Liver (tissue), 9 donors: ENCODE results near the gene C1QL1. TPM values are rescaled to one million over a fixed set of nuclear protein-coding genes. Genes with fewer than 3 reads are reported as not detected.

Experiments
- DNase-seq: peaks from one replicate; pipeline ENCODE4 v3.0.0-alpha.2; 2017; ENCODE audit warnings: low spot score
- H3K27ac ChIP-seq, 2 donors: one replicate each; pipeline ENCODE4 v1.7.0; 2013; ENCODE audit warnings: inconsistent platforms in 2 of 2, low read length in 2 of 2, control low read depth in 1 of 2, low read depth in 1 of 2, mild to moderate bottlenecking in 1 of 2
- H3K27me3 ChIP-seq, 4 donors: one replicate each; pipeline versions ENCODE4 v1.6.1 to v1.7.0; 2013; ENCODE audit warnings: low read length in 3 of 4, inconsistent platforms in 1 of 4, mild to moderate bottlenecking in 1 of 4, moderate library complexity in 1 of 4; ENCODE audit not compliant: control insufficient read depth in 4 of 4, insufficient read depth in 4 of 4
- H3K36me3 ChIP-seq, 4 donors: one replicate each; pipeline versions ENCODE4 v1.6.1 to v1.7.0; 2013; ENCODE audit warnings: low read length in 3 of 4, mild to moderate bottlenecking in 3 of 4, low read depth in 1 of 4, moderate library complexity in 1 of 4; ENCODE audit not compliant: control insufficient read depth in 4 of 4, insufficient read depth in 3 of 4
- H3K4me1 ChIP-seq, 4 donors: one replicate each; pipeline versions ENCODE4 v1.6.1 to v1.7.0; 2013; ENCODE audit warnings: low read length in 3 of 4, mild to moderate bottlenecking in 3 of 4, moderate library complexity in 1 of 4; ENCODE audit not compliant: control insufficient read depth in 4 of 4, insufficient read depth in 4 of 4
- H3K4me3 ChIP-seq, 3 donors: one replicate each; pipeline versions ENCODE4 v1.6.1 to v1.7.0; 2013; ENCODE audit warnings: low read length in 3 of 3, control low read depth in 1 of 3, low read depth in 1 of 3, mild to moderate bottlenecking in 1 of 3
- H3K9ac ChIP-seq, 2 donors: one replicate each; pipeline ENCODE4 v1.7.0; 2013; ENCODE audit warnings: low read length in 2 of 2, mild to moderate bottlenecking in 2 of 2, moderate library complexity in 2 of 2, control low read depth in 1 of 2, low read depth in 1 of 2
- H3K9me3 ChIP-seq, 4 donors: one replicate each; pipeline versions ENCODE4 v1.6.1 to v1.7.0; 2013; ENCODE audit warnings: low read length in 3 of 4; ENCODE audit not compliant: control insufficient read depth in 4 of 4
- FOXA2 ChIP-seq: IDR thresholded peaks from 2 replicates; pipeline ENCODE4 v1.6.1; 2016; ENCODE audit warnings: antibody characterized with exemption
- HNF4A ChIP-seq, 2 donors: conservative IDR thresholded peaks; 2 replicates each; pipeline ENCODE4 v1.6.1; 2016; ENCODE audit warnings: antibody characterized with exemption in 2 of 2, mild to moderate bottlenecking in 2 of 2
- JUND ChIP-seq, 2 donors: IDR thresholded peaks; 2 replicates each; pipeline ENCODE4 v1.6.1; 2016; ENCODE audit warnings: antibody characterized with exemption in 2 of 2
- MAX ChIP-seq: IDR thresholded peaks from 2 replicates; pipeline ENCODE4 v1.6.1; 2016; ENCODE audit warnings: antibody characterized with exemption
- RAD21 ChIP-seq, 2 donors: IDR thresholded peaks; 2 replicates each; pipeline ENCODE4 v1.6.1; 2016; ENCODE audit warnings: antibody characterized with exemption in 2 of 2, mild to moderate bottlenecking in 2 of 2
- SP1 ChIP-seq: IDR thresholded peaks from 2 replicates; pipeline ENCODE4 v1.6.1; 2018; ENCODE audit warnings: antibody characterized with exemption, mild to moderate bottlenecking
- YY1 ChIP-seq: IDR thresholded peaks from 2 replicates; pipeline ENCODE4 v1.6.1; 2016; ENCODE audit warnings: antibody characterized with exemption, mild to moderate bottlenecking
- WGBS: extraction: QIAGEN DNeasy Blood & Tissue Kit; methylation state at CpG from one replicate; pipeline ENCODE4 v1.1.7; 2013; 5-methylcytosine and 5-hydroxymethylcytosine counted together
- polyA plus RNA-seq, 2 donors: library from polyadenylated mRNA; stranded (reverse) in 1 of 2; unstranded in 1 of 2; fragments of 200-250 nt in 1 of 2; fragments of >200 nt in 1 of 2; fragmentation: Nextera tagmentation in 1 of 2; extraction: Ambion mirVana in 1 of 2; gene quantifications; one replicate each; pipeline versions ENCODE4 v1.2.1 to v1.2.3, GENCODE V29; 2013 to 2015
- total RNA-seq, 2 donors: library from RNA; depleted of rRNA; stranded (reverse); fragments of >200 nt; gene quantifications; one replicate each; pipeline ENCODE4 v1.2.3, GENCODE V29; 2014
- TF ChIP-seq, protein P1 (sequence below): IDR thresholded peaks from 2 replicates; pipeline ENCODE4 v1.6.1; 2016; ENCODE audit warnings: antibody characterized with exemption
- donor health status: healthy.
- donor health status: healthy.
- donor health status: healthy.
- donor health status: healthy.
- donor health status: healthy.

C1QL1 gene
- total and polyA plus RNA-seq, 4 donors = 0.17 to 0.57 (median 0.23) TPM; not detected in 1

GRCh38 chr17:45011767-45012166, 43.7 kb upstream of the C1QL1 start:
- H3K4me1 ChIP-seq = peaks cover 0 to 12% (median 10%) of the 10 kb centered on the region in 4 donors
- no peaks in the 10 kb centered on the region for H3K27me3 ChIP-seq
- H3K36me3 ChIP-seq = no peaks in the 10 kb centered on the region
- no peak for TF ChIP-seq RAD21 (IDR thresholded peaks at IDR 0.05)
- TF ChIP-seq YY1 = no peak
- TF ChIP-seq JUND (IDR thresholded peaks at IDR 0.05) = no peak
- H3K9me3 ChIP-seq = no peaks in the 10 kb centered on the region
- no peak overlapping the region for H3K9ac ChIP-seq
- H3K27ac ChIP-seq = no peak overlapping the region
- no peak for DNase-seq
- no peak overlapping the region for H3K4me3 ChIP-seq
- 92% methylated on average over 1 of the region's 1 CpG for WGBS

DNA sequence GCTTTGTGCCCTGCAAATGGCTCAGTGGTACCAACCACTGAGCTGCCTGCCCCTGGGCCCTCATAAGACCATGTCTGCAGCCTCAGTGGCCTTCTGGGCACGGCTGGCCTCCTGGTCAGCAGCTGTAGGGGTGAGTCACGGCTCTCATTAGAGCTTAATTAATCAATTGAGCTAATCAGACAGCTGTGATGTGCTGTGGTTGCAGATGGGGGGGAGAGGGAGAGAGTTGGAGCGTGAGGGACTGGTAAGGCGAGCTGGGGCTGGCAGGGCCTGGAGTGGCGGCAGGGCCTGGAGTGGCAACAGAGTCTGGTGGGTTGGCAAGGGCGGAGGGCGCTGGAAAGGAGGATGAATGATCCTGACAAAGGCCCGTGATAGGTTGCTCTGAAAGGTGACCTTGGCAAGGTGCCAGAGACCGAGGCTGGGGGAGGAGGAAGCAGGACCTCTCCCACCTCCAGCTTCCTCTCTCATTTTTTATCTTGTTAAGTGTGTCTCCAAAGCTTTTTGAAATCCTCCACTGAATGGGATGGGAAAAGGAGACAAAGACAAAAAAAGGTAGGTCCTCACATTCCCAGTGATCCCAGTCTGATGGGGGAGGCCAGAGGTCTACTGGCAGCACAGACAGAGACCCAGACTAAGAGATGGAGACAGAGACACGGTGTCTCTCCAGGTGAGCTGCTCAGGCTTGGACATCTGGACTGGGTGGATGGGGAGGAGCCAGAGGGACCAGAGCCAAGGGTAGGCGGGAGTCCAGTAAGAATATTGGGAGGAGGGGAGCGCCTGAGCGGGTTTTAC, 41.8 kb upstream of the C1QL1 start:
- no peak for DNase-seq
- Histone ChIP-seq H3K36me3 (no peaks in the 10 kb centered on the region), H3K9me3 (no peaks in the 10 kb centered on the region), H3K4me1 (no peaks in the 10 kb centered on the region), H3K27ac (no peak overlapping the region), H3K9ac (no peak overlapping the region), H3K4me3 (no peak overlapping the region), H3K27me3 (no peaks in the 10 kb centered on the region)
- WGBS = 73% methylated on average over 13 of the region's 13 CpGs
- TF ChIP-seq, protein P1, sequence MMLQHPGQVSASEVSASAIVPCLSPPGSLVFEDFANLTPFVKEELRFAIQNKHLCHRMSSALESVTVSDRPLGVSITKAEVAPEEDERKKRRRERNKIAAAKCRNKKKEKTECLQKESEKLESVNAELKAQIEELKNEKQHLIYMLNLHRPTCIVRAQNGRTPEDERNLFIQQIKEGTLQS = no peak

DNA sequence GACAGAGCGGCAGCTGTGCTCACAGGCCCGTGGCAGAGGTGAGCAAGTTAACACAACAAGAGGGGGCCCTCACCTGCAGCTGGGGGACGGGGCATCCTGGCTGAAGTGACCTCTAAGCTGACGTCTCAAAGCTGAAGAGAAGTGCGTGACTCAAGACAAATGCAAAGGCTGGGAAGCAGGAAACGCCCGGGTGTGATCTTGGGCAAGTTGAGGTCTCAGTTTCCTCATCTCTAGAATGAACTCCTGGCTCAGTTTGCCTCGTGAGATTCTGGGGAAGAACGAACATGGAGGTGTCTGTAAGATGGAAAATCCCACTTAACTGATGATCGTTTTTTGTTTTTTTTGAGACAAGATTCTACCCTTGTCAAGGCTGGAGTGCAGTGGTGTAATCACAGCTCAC, 40.1 kb upstream of the C1QL1 start:
- Histone ChIP-seq H3K4me3 (no peak overlapping the region), H3K4me1 (no peaks in the 10 kb centered on the region), H3K9me3 (no peaks in the 10 kb centered on the region), H3K9ac (no peak overlapping the region), H3K27ac (no peak overlapping the region), H3K36me3 (no peaks in the 10 kb centered on the region), H3K27me3 (no peaks in the 10 kb centered on the region)
- TF ChIP-seq SP1 (no peak), FOXA2 (no peak), MAX (no peak)
- TF ChIP-seq, protein P1 = no peak
- DNase-seq = no peak
- 82% methylated on average over 10 of the region's 10 CpGs for WGBS

DNA sequence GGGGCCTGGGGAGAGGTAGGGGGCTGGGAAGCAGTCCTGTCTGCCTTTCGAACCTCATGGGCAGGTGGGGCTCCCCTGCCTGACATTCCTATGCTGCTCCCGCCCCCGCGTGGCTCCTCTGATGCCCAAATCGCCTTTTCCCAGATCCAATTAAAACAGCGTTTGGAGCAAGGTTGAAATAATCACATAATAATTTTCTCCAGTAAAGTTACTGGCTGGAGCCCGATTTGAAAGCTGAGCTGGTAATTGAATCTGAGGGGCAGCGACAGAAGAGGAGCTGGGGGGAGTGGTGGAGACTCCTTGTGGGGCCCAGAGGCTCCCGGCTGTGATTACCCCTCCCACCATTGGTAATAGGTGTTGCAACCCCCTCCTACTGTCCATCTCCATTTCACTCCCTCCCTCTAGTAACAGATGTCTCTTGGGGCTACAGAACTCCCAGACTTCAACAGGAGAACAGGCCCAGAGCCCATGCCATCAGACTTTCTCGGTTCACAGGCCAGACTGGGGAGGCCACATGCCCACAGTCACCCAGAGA, 38.9 kb upstream of the C1QL1 start:
- no peak overlapping the region for H3K4me3 ChIP-seq
- no peaks in the 10 kb centered on the region for H3K9me3 ChIP-seq
- no peak overlapping the region for H3K27ac ChIP-seq
- 69% methylated on average over 10 of the region's 10 CpGs for WGBS
- H3K9ac ChIP-seq = no peak overlapping the region
- DNase-seq = no peak
- no peaks in the 10 kb centered on the region for H3K27me3 ChIP-seq
- no peak for TF ChIP-seq HNF4A (conservative IDR thresholded peaks at IDR 0.05)
- no peak for TF ChIP-seq MAX
- H3K36me3 ChIP-seq = no peaks in the 10 kb centered on the region
- H3K4me1 ChIP-seq = no peaks in the 10 kb centered on the region
